Measurements from ENCODE around the gene UNK.

GRCh38 chr17:75762513-75763268 is 21.9 kb upstream of the UNK start:
- no peak for TF ChIP-seq CTCF (IDR thresholded peaks at IDR 0.05)
- TF ChIP-seq POLR2A (IDR thresholded peaks at IDR 0.05): no peak
- TF ChIP-seq EP300 (IDR thresholded peaks at IDR 0.05): no peak
- no peak for TF ChIP-seq POLR2AphosphoS5 (IDR thresholded peaks at IDR 0.05)

All from upper lobe of left lung (tissue), 4 donors.